GM19463 (cell line): ENCODE data around the gene KIFAP3.
"Not testable (repeated sequence)": the region's sequence is repeated elsewhere in the genome, so short reads cannot be mapped to it uniquely, and the experiment has no call there.

Source experiments
- ATAC-seq: cut with Tn5 transposase; IDR thresholded peaks from one replicate; pipeline ENCODE4 v1.9.1; 2021; ENCODE audit warnings: mild to moderate bottlenecking, moderate library complexity; ENCODE audit not compliant: unreplicated experiment

Gene KIFAP3

GRCh38 chr1:170074250-170075157, at the start of gene KIFAP3:
Gene KIFAP3, minus strand, starts transcription at chr1:170074695. Its CDS starts 228 bp downstream, at chr1:170074467.
- peak; percentile 98 for ATAC-seq

GRCh38 chr1:170122366-170122765, 47.9 kb upstream of the KIFAP3 start:
- ATAC-seq, result no peak

GRCh38 chr1:170114906-170115305, 40.4 kb upstream of the KIFAP3 start:
- ATAC-seq, result no peak

- ATAC-seq, result not testable (repeated sequence)
These were observed 38.6 kb upstream of the KIFAP3 start for GRCh38 chr1:170113140-170113539.

- ATAC-seq, result no peak
These were observed 23.0 kb upstream of the KIFAP3 start for GRCh38 chr1:170097449-170097948.

- no peak for ATAC-seq
These were observed 22.4 kb upstream of the KIFAP3 start for GRCh38 chr1:170096806-170097340.

- no peak for ATAC-seq
These were observed 21.7 kb upstream of the KIFAP3 start for GRCh38 chr1:170095976-170096748.

GRCh38 chr1:170094697-170095616, 20.5 kb upstream of the KIFAP3 start:
- not testable (repeated sequence) for ATAC-seq

- no peak for ATAC-seq
These were observed 12.0 kb upstream of the KIFAP3 start for GRCh38 chr1:170086399-170087032.

- no peak for ATAC-seq
These were observed 10.6 kb upstream of the KIFAP3 start for GRCh38 chr1:170085091-170085490.

- ATAC-seq, result no peak
These were observed 4.2 kb upstream of the KIFAP3 start for GRCh38 chr1:170078610-170079189.

- no peak for ATAC-seq
These were observed 3.4 kb upstream of the KIFAP3 start for GRCh38 chr1:170077926-170078325.

GRCh38 chr1:170076952-170077351, 2.5 kb upstream of the KIFAP3 start:
- ATAC-seq, result not testable (repeated sequence)

GRCh38 chr1:170076199-170076598, 1.7 kb upstream of the KIFAP3 start:
- ATAC-seq, result no peak

- no peak for ATAC-seq
These were observed 691 bp upstream of the KIFAP3 start for GRCh38 chr1:170075186-170075585.

- no peak for ATAC-seq
These were observed 624 bp downstream of the KIFAP3 start for GRCh38 chr1:170073893-170074249.

- ATAC-seq, result no peak
These were observed 3.1 kb downstream of the KIFAP3 start for GRCh38 chr1:170071378-170071777.

- ATAC-seq, result no peak
These were observed 5.6 kb downstream of the KIFAP3 start for GRCh38 chr1:170068923-170069322.

- peak; percentile 56 for ATAC-seq
These were observed 7.2 kb downstream of the KIFAP3 start for GRCh38 chr1:170067253-170067819.
